Stimulated activated naive CD4-positive, alpha-beta T cell (primary cell): Measurements from ENCODE around the gene ZMPSTE24.
"Not testable (repeated sequence)": the region's sequence is repeated elsewhere in the genome, so short reads cannot be mapped to it uniquely, and the experiment has no call there.

ENCODE experiments used
- DNase-seq, 6 experiments: peaks; one replicate each; lab custom pipeline; 2025; lab: John Stamatoyannopoulos, UW

Gene ZMPSTE24

DNA sequence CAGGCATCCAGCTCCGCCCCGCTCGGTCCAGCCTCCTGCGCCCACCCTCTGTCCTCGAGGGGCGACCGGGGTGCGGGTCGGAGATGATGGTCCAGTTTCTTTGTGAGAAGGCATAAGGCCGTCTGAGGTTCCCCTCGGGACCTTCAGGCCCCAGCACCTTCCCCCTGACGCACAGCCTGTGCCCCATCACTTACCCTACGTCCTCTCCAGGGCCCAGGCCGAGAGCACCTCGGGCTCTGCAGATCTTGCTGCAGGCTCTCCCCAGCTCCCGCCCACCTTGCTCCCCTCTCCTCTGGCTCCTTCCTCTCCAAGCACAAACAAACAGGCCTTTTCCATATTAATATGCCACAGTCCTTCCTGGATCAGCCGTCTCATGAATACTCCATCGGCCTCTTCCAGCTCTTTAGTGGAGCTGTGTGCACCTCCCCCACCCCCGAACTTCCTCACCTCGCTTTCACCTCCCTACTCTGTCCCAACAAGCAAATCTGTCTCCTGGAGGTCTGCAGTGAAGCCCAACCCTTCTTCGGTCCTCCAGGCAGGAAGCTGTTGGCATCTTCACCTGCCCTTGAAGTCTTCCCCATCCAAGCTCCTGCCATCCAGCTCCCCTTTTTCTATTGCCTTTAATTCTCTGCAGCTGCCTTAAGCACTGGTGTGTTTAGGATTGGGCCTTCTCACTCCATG is 59.5 kb downstream of the ZMPSTE24 start:
- DNase-seq: no peak

DNA sequence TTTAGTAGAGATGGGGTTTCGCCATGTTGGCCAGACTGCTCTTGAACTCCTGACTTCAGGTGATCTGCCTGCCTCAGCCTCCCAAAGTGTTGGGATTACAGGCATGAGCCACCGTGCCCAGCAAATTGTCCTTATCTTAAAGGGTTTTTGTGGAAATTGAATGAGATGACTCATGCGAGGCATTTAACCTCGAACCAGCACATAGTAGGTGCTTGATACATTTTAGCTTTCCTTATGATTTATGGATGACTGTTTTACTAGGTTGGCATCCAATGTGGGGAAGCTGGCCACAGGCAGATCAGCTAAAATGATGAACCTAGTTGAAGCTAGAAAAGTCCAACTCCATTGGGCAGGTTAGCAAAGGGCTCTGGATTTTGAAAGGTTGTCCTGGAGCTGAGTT is 60.4 kb downstream of the ZMPSTE24 start:
- no peak for DNase-seq

DNA sequence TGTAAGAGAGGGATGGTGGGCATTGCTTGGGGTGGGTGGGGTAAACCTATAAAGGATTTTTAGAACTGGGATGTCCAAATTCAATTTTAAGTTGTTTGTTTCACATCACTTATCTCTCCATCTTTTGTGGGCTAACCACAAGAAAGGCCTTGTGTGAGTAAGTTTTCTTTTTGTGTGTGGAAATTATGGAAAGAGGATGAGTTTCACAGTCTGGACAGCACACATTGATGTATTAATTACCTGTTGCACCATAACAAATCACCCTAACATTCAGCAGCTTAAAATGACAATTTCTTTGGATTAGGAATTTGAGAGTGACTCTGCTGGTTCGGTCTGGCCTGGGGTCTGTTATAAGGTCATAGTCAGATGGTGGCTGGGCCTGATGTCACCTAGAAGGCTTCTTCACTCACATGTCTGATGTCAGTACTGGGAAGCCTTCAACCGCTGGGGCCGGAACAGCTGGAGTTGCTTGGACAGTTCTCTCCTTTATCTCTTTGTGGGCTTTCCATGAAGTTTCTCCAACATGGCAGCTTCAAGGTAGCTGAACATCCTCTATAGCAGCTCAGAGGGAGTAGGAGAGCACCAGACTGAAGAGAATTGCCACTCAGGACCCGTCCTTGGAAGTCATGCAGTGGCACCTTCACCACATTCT is 61.1 kb downstream of the ZMPSTE24 start:
- DNase-seq: no peak

DNA sequence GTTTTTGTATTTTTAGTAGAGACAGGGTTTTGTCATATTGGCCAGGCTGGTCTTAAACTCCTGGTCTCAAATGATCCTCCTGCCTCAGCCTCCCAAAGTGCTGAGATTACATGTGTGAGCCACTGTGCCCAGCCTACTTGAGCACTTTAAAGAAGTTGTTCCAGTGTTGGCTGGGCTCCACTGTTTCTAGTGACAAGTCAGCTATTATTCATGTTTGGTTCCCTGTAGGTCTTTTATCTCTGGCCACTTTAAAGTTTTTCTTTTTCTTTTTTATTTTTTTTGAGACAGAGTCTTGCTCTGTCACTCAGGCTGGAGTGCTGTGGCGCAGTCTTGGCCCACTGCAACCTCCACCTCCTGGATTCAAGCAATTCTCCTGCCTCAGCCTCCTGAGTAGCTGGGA is 73.4 kb downstream of the ZMPSTE24 start:
- DNase-seq: not testable (repeated sequence)

DNA sequence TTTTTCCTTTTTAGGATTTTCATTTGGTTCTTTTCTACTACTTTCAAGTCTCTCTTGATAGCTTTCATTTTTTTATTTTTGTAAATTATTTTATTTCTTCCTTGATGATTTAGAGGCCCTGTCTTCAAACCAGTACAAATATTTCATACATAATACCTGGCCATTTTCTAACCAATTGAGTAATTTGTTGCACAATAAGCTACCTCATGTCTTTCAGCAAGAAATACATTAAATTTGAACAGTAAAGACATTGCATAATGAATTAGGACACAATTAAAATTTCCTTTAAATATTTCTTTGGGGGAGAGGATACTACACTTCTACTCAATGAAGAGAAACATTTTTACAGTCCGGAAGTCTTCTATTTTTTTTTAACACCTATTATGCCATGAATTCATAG is 74.7 kb downstream of the ZMPSTE24 start:
- no peak for DNase-seq

DNA sequence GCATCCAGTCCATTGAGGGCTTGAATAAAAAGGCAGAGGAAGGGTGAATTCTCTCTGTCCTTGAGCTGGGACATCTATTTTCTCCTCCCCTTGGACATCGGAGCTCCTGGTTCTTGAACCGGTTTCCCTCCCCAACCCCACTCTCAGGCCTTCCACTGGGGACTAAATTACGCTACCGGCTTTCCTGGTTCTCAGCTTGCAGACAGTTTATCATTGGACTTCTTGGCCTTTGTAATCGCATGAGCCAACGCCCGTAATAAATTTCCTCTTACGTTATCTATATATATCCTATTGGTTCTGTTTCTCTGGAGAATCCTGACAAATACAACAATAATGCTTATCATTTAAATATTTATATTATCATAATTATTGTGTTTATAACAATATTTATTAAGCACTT is 79.4 kb downstream of the ZMPSTE24 start:
- DNase-seq: no peak

DNA sequence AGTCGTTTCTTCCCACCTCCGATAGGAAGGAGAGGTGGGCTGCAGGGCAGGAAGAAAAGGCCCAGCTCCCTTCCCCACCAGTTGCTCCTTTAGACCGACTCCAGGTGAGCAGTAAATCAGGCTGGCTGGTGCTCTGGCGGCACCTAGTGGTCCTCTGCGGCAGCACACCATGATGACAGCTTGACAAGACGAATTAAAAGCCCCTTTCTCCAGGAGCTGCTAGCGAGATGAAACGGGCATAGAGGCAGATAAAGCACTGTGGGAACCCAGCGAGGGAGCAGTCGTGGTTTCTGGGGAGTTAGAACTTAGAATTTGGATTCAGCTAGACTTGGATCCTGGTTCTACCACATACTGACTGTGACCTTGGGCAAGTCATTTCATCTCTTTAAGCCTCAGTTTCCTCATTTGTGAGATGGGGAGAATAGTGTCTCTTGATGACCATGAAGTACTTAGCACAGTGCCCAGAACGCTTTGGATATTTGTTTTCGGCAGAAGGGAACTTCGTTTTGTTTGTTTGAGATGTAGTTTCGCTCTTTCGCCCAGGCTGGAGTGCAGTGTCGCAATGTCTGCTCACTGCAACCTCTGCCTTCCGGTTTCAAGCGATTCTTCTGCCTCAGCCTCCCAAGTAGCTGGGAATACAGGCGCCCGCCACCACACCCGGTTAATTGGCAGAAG is 80.8 kb downstream of the ZMPSTE24 start:
- DNase-seq: peak; percentile 75 to 90 (median 86)

DNA sequence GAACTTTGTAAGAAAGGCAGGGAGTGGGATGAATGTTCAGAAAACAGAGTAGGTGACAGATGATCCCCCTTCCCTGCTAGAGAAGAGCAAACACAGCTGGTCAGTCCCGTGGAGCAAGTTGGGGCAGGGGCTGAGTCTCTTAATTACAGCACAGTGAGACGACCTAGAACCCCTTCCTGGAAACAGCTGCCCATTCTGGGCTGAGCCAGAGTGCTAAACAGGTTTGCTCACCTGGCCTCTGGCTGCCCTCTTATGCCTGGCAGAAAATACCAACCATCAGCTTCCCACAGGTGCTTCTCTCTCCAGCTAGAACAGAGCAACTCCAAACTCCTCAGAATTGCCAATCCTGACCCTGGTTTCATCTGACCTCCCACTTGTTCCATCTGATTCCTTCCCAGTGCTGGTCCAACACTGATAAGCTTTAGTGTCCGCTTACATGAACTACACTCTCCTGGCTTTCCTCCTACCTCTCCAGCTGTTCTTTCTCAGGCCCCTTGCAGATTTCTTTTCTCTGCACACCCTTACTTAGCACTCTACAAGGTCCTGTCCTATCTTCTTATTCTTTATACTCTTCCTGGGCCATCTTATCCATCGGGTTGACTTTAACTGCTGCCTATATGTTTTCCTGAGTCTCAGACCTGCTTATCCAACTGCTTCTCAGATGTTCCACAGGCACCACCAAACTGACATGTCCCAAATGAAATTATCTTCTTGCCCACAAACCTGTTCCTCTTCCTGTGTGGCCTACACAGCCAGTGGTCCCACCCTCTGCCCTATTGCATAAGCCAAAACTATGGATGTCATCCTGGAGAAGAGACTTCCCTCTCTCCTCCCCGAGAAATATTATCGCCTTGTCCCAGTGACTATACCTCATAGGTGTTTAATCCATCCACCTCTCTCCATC is 81.6 kb downstream of the ZMPSTE24 start:
- no peak for DNase-seq

DNA sequence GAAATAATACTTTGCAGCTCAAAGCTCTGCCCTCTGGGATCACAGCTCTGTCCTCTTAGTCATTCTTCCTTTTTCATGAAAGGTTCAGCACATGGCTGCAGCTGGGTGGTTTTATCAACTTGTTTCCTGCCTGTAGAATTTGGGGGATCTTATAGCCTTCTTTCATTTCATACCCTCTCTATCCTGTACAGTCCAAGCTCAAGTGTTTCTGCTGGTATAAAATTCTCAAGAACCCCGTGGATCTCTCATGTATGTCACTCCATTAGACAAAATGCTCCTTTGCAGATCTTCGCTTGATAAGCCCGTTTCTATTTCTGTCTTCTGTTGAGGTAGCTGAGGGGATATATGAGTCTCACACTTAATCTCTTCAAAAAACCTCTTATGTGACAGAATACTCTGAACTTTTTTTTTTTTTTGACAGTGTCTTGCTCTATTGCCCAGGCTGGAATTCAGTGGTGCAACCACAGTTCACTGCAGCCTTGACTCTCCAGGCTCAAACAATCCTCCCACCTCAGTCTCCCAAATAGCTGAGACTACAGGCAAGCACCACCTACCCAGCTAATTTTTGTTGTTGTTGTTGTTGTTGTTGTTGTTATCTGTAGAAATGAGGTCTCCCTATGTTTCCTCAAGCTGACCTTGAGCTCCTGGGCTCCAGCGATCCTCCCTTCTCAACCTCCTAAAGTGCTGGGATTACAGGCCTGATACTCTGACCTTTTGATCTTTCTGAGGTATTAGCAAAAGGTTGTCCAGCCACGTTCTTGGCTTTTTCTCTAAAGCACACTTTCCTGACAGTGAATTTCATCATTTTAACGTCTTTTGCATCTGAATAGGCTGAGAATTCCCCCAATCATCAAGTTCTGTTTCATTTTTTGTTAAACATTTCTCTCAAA is 83.7 kb downstream of the ZMPSTE24 start:
- no peak for DNase-seq

DNA sequence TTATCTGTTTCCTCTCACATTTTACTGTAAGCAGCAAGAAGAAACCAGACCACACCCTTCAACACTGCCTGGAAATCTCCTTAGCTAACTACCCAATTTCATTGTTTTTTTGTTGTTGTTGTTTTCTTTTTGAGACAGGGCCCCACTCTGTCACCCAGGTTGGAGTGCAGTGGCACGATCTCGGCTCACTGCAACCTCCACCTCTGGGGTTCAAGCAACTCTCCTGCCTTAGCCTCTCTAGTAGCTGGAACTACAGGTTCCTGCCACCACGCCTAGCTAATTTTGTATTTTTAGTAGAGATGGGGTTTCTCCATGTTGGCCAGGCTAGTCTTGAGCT is 84.3 kb downstream of the ZMPSTE24 start:
- DNase-seq: peak in 3 of 6 experiments; percentile 5 to 32 (median 15)
